Measurements from ENCODE around the gene RASAL1. TPM values are rescaled to one million over a fixed set of nuclear protein-coding genes. Genes with fewer than 3 reads are reported as not detected.

RASAL1 gene
- total RNA-seq, 4 donors from 2014 or later: 0.85 to 4.4 (median 3.9) TPM

DNA sequence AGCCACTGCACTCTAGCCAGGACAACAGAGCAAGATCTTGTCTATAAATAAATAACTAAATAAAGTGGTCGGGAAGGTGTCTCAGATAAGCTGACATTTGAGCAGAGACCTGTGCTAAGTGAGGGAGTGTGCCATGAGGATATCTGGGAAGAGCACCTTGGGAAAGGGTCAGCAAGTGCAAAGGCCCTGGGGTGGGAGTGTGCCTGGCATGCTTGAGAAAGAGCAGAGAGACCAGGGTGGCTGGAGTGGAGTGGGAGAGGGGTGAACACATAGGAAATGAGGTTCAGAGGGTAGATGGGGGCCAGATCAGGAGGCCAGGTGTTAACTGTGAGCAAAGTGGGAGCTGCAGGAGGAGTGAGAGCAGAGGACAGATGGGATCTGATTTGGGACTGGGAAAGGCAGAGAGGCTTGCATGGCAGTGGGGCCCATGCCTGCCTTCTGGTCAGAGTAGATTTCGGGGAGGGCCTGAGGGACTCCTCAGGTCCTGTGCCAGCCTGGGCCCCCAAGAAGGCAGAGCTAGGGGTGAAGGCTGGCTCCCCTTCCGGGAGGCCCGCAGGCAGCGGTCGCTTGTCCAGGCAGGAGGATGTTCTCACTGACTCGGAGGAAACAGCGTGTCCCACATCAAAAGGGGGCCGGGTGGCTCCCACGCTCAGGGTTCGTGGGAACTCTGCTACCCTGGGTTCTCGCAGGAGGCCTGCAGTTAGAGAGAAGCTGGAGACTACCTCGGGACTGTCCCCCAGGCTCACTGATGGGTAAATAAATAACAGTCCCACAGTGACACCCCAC lies 46.4 kb downstream of the RASAL1 start:
- DNase-seq: peak in 2 of 3 donors; percentile 54 to 74

DNA sequence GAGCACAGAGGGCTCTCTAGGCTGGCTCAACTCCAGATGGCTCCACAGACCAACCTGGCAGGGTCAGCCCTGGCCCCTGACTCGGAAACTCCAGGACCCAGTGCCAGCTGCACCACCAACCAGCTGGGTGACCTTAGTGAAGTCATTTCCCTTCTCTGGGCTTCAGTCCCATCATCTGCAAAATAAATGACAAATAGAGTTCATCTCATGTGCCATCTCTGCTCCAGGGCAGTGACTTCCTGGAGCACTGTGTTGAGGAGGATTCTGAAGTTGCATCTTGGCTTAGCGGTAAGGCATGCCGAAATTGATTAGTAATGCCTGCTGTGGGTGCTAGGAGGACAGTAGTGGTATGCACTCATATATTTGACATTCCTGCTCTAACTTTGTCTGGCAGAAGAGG lies 47.5 kb downstream of the RASAL1 start:
- peaks cover 0 to 53% (median 15%) of the 10 kb centered on the region in 4 donors for H3K4me1 ChIP-seq
- H3K9me3 ChIP-seq: no peaks in the 10 kb centered on the region
- no peak for DNase-seq
- H3K27me3 ChIP-seq: no peaks in the 10 kb centered on the region
- H3K27ac ChIP-seq: peak overlapping the region in 1 of 4 donors; percentile 76
- no peaks in the 10 kb centered on the region for H3K36me3 ChIP-seq
- H3K4me3 ChIP-seq: no peak overlapping the region
- no peak for TF ChIP-seq POLR2A (IDR thresholded peaks at IDR 0.05)
- TF ChIP-seq, protein P1, sequence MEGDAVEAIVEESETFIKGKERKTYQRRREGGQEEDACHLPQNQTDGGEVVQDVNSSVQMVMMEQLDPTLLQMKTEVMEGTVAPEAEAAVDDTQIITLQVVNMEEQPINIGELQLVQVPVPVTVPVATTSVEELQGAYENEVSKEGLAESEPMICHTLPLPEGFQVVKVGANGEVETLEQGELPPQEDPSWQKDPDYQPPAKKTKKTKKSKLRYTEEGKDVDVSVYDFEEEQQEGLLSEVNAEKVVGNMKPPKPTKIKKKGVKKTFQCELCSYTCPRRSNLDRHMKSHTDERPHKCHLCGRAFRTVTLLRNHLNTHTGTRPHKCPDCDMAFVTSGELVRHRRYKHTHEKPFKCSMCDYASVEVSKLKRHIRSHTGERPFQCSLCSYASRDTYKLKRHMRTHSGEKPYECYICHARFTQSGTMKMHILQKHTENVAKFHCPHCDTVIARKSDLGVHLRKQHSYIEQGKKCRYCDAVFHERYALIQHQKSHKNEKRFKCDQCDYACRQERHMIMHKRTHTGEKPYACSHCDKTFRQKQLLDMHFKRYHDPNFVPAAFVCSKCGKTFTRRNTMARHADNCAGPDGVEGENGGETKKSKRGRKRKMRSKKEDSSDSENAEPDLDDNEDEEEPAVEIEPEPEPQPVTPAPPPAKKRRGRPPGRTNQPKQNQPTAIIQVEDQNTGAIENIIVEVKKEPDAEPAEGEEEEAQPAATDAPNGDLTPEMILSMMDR (IDR thresholded peaks at IDR 0.05): no peak

More for the DNA sequence above, 46.4 kb downstream of the RASAL1 start:
- Histone ChIP-seq H3K27me3 (no peaks in the 10 kb centered on the region), H3K36me3 (no peaks in the 10 kb centered on the region), H3K27ac (peak overlapping the region in 3 of 4 donors; percentile 50 to 70 (median 52)), H3K9me3 (no peaks in the 10 kb centered on the region), H3K4me3 (peak overlapping the region in 1 of 4 donors; percentile 10), H3K4me1 (peaks cover 0 to 55% (median 17%) of the 10 kb centered on the region in 4 donors)
- no peak for TF ChIP-seq POLR2A (IDR thresholded peaks at IDR 0.05)
- TF ChIP-seq, protein P1 (IDR thresholded peaks at IDR 0.05): no peak

- H3K9me3 ChIP-seq: no peaks in the 10 kb centered on the region
- H3K4me3 ChIP-seq: no peak overlapping the region
- H3K27ac ChIP-seq: peak overlapping the region in 3 of 4 donors; percentile 42 to 76 (median 43)
- H3K4me1 ChIP-seq: peaks cover 0 to 50% (median 13%) of the 10 kb centered on the region in 4 donors
- DNase-seq: peak in 1 of 3 donors; percentile 69
- no peaks in the 10 kb centered on the region for H3K27me3 ChIP-seq
- no peaks in the 10 kb centered on the region for H3K36me3 ChIP-seq
- no peak for TF ChIP-seq POLR2A (IDR thresholded peaks at IDR 0.05)
- TF ChIP-seq, protein P1 (IDR thresholded peaks at IDR 0.05): no peak
Measured at GRCh38 chr12:113087193-113087592, 48.4 kb downstream of the RASAL1 start.

GRCh38 chr12:113086249-113087164 lies 49.1 kb downstream of the RASAL1 start:
- peak overlapping the region in 3 of 4 donors; percentile 42 to 76 (median 43) for H3K27ac ChIP-seq
- no peaks in the 10 kb centered on the region for H3K27me3 ChIP-seq
- peaks cover 0 to 50% (median 13%) of the 10 kb centered on the region in 4 donors for H3K4me1 ChIP-seq
- H3K36me3 ChIP-seq: no peaks in the 10 kb centered on the region
- H3K4me3 ChIP-seq: no peak overlapping the region
- TF ChIP-seq, protein P1 (IDR thresholded peaks at IDR 0.05): no peak
- TF ChIP-seq POLR2A (IDR thresholded peaks at IDR 0.05): no peak
- H3K9me3 ChIP-seq: no peaks in the 10 kb centered on the region
- DNase-seq: peak in 2 of 3 donors; percentile 84 to 89

GRCh38 chr12:113083863-113084435 lies 51.6 kb downstream of the RASAL1 start:
- H3K27me3 ChIP-seq: no peaks in the 10 kb centered on the region

More at GRCh38 chr12:113083863-113084435, 51.6 kb downstream of the RASAL1 start:
- DNase-seq: peak in 1 of 3 donors; percentile 54
- Histone ChIP-seq H3K4me1 (peaks cover 0 to 31% (median 13%) of the 10 kb centered on the region in 4 donors), H3K27ac (no peak overlapping the region), H3K4me3 (no peak overlapping the region), H3K36me3 (no peaks in the 10 kb centered on the region), H3K9me3 (no peaks in the 10 kb centered on the region)
- no peak for TF ChIP-seq POLR2A (IDR thresholded peaks at IDR 0.05)
- TF ChIP-seq, protein P1 (IDR thresholded peaks at IDR 0.05): no peak

Data from Peyer's patch (tissue), 4 donors.